ENCODE results near the gene MORF4L1. TPM values are rescaled to one million over a fixed set of nuclear protein-coding genes. Genes with fewer than 3 reads are reported as not detected.

The MORF4L1 gene
- total and polyA plus RNA-seq, 8 donors: 78.8 to 545 (median 267) TPM

DNA sequence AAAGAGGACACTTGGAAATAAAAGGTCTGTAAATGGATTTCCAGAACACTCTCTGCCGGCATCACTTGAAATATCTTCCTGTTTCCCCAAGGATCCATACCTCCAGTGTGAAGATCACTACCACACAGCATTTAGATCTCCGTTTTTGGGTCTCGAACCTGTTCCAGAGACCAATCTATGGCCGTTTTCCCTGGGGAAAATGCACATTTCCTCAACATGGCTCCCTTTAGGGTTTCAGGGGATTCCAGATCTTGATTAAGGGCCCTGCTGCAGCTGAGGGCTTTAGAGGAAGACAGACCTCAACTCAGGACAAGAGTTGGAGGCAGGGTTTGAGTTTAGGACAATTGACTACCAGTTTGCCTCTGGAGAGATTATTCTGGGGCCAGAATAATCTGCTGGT, 70.1 kb downstream of the MORF4L1 start:
- H3K27ac ChIP-seq: peak overlapping the region in 3 of 5 donors; percentile 25 to 78 (median 40)

DNA sequence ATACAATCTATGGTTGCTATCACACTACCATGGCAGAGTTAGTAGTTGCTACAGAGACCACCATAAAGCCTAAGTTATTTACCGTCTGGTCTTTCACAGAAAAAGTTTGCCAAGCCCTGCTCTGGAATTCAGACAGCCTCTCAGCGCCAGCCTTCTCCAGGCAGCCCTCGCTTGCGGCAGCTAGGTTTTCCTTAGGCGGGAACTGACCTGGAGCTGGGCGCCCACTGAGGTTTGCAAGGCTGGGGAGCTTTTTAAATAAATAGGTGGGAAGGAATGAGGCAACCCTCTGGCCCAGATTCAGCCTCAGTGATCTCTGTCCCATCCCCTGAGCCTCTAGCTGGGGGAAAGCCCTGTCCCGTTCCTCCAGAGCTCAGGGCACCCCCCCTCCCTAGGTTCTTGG, 71.0 kb downstream of the MORF4L1 start:
- Histone ChIP-seq H3K4me3 (peak overlapping the region; percentile 55 to 71 (median 68)), H3K36me3 (no peaks in the 10 kb centered on the region), H3K4me1 (peaks cover 0 to 54% (median 24%) of the 10 kb centered on the region in 4 donors), H3K27me3 (no peaks in the 10 kb centered on the region), H3K9me3 (no peaks in the 10 kb centered on the region), H3K27ac (peak overlapping the region; percentile 77 to 88 (median 79))
- intact Hi-C loops (cut with DNase I; ENCODE audit: low total_unique reads): no loop called here
- TF ChIP-seq POLR2AphosphoS5 (IDR thresholded peaks at IDR 0.05) (no peak), EP300 (IDR thresholded peaks at IDR 0.05) (no peak), POLR2A (IDR thresholded peaks at IDR 0.05) (no peak)
- TF ChIP-seq, protein P1, sequence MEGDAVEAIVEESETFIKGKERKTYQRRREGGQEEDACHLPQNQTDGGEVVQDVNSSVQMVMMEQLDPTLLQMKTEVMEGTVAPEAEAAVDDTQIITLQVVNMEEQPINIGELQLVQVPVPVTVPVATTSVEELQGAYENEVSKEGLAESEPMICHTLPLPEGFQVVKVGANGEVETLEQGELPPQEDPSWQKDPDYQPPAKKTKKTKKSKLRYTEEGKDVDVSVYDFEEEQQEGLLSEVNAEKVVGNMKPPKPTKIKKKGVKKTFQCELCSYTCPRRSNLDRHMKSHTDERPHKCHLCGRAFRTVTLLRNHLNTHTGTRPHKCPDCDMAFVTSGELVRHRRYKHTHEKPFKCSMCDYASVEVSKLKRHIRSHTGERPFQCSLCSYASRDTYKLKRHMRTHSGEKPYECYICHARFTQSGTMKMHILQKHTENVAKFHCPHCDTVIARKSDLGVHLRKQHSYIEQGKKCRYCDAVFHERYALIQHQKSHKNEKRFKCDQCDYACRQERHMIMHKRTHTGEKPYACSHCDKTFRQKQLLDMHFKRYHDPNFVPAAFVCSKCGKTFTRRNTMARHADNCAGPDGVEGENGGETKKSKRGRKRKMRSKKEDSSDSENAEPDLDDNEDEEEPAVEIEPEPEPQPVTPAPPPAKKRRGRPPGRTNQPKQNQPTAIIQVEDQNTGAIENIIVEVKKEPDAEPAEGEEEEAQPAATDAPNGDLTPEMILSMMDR (IDR thresholded peaks at IDR 0.05): no peak
- peak in 1 of 2 donors; percentile 76 for DNase-seq
- WGBS, 5 donors: 30 to 48% (median 42%) methylated on average over 7 of the region's 7 CpGs

More for the DNA sequence above, 70.1 kb downstream of the MORF4L1 start:
- WGBS, 5 donors: 75 to 85% (median 79%) methylated on average over 4 of the region's 4 CpGs
- intact Hi-C loops (cut with DNase I; ENCODE audit: low total_unique reads): no loop called here
- no peaks in the 10 kb centered on the region for H3K27me3 ChIP-seq
- peak overlapping the region in 1 of 4 donors; percentile 67 for H3K4me3 ChIP-seq
- no peaks in the 10 kb centered on the region for H3K9me3 ChIP-seq
- H3K4me1 ChIP-seq: peaks cover 0 to 54% (median 24%) of the 10 kb centered on the region in 4 donors
- DNase-seq: no peak
- no peak for TF ChIP-seq EP300 (IDR thresholded peaks at IDR 0.05)
- no peaks in the 10 kb centered on the region for H3K36me3 ChIP-seq

DNA sequence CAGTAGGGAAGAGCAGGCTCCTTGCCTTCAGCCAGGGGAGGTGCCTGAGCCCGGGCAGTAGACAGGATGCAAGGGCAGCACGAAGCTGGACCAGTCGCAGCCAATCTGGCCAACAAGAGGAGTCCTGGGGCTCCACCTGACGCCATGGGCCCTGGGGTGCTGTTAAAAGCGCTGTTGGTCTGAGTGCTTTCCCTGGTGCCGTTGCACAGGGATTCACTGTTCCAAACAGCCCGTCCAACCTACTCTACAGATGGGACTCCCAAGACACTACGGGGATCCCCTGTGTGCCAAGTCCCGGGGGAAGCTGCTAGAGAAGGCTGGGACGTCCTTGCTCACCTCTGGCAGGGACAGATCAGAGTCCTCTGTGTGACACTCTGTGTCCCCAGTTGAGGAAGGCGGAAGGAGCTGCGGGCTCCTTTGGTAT, 71.5 kb downstream of the MORF4L1 start:
- TF ChIP-seq, protein P1 (IDR thresholded peaks at IDR 0.05): no peak
- TF ChIP-seq POLR2AphosphoS5 (IDR thresholded peaks at IDR 0.05) (no peak), POLR2A (IDR thresholded peaks at IDR 0.05) (no peak), EP300 (IDR thresholded peaks at IDR 0.05) (no peak)
- Histone ChIP-seq H3K4me1 (peaks cover 0 to 54% (median 28%) of the 10 kb centered on the region in 4 donors), H3K4me3 (peak overlapping the region; percentile 55 to 71 (median 68)), H3K27ac (peak overlapping the region; percentile 77 to 88 (median 79)), H3K27me3 (no peaks in the 10 kb centered on the region), H3K9me3 (no peaks in the 10 kb centered on the region), H3K36me3 (no peaks in the 10 kb centered on the region)
- intact Hi-C loops (cut with DNase I; ENCODE audit: low total_unique reads): no loop called here
- peak; percentile 38 to 50 for DNase-seq
- 13 to 35% (median 15%) methylated on average over 10 to 12 of the region's 12 CpGs for WGBS, 5 donors

DNA sequence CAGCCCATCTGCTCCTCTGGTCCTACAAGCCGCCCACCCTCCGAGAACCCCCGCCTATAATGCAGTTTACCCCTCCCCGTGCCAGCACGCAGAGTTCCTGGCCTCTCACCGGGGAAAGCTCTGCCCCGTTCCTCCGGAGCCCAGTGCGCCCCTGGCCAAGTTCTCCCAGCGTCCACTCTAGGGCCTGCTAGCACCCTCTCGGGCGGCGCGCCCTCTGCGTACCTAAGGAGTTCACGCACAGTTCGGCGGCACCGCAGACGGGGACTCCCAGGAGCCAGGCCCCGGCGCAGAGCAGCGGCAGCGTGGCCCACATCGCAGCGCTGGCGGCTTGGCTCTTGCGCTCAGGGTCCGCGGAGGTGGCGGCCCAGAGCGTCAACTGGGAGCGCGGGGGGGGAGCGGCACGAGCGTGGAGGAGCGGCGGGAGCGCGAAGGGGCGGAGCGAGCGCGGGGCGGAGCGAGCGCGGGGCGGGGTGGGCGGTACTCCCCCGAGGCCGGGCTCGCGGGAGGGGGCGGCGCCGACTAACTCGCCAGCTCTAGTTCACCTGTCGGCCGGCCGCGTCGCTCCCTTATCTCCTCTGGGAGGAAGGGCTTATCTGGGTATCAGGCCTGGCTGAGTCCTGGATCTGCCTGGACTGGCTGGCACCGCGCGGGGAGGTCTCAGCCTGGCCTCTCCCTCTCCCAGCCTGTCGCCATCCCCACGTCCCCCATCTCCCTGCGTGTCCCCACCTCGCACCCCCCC, 72.1 kb downstream of the MORF4L1 start, which contains the start of gene CTSH:
Gene CTSH, minus strand, starts transcription at position 378 of the 739 bp plus-strand sequence. Its CDS starts 65 bp downstream, at position 313.
- Histone ChIP-seq H3K4me3 (peak within 1 kb of the TSS; percentile 55 to 71 (median 68)), H3K36me3 (no peaks in the 10 kb centered on the region), H3K9me3 (no peaks in the 10 kb centered on the region), H3K4me1 (peaks cover 2 to 55% (median 32%) of the 10 kb centered on the region in 4 donors), H3K27ac (peak within 1 kb of the TSS; percentile 77 to 88 (median 79)), H3K27me3 (no peaks in the 10 kb centered on the region)
- intact Hi-C loops (cut with DNase I; ENCODE audit: low total_unique reads): no loop called here
- TF ChIP-seq, protein P1 (IDR thresholded peaks at IDR 0.05): no peak
- TF ChIP-seq POLR2AphosphoS5 (IDR thresholded peaks at IDR 0.05) (peak in 2 of 3 donors; percentile 62 to 69), EP300 (IDR thresholded peaks at IDR 0.05) (no peak)
- 2 to 6% (median 2%) methylated on average over 26 to 71 of the region's 71 CpGs for WGBS, 5 donors
- peak; percentile 94 to 95 for DNase-seq

Measured in stomach (tissue), 9 donors.